ENCODE results near the gene LILRB2. TPM values are rescaled to one million over a fixed set of nuclear protein-coding genes. Genes with fewer than 3 reads are reported as not detected.
A peak's percentile ranks its signal among the peaks of the same experiment; 100 is the strongest.
"Not testable (repeated sequence)": the region's sequence is repeated elsewhere in the genome, so short reads cannot be mapped to it uniquely, and the experiment has no call there.

The LILRB2 gene
- polyA plus RNA-seq, 3 donors: 111 to 574 (median 172) TPM

DNA sequence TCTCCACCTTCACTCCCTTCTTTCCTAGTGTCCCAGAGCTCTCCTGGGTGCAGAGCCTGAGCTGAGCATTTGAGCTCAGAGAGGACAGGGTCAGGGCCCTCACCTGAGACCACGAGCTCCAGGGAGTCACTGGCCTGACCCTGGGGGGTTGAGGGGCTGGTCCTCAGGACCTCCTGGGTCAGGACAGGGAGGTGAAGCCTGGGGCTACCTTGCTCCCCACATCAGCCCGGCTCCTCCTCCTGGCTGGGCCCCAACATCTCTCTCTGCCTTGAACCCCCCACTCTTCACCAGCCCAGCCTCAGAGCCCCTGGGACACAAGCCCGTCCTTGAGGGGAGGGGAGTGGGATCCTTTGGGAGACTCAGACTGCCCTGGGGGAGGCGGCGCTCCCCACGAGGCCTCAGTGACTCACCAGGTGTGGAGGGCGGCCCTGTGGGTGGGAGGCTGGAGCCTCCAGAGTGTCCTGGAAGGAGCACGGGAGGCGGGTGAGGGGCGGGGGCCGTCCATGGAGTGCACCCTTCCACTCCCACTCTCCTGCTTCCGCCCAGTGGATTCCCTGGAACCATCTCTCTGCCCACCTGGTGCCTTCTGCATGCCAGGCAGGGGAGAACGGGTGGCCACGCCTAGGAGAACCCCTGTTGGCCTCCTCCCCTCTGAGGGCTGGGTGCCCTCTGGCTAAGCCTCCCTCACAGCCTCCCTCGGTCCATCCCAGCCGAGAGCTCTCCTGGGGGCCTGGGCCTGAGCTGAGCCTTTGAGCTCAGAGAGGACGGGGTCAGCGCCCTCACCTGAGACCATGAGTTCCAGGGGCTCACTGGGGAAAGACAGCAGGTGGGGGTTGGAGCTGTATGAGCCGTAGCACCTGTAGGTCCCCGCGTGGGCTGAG is 41.2 kb downstream of the LILRB2 start:
- Histone ChIP-seq H3K27ac (ENCODE audit: low read depth in 1 of 2, low read length in 2 of 2) (peak overlapping the region in 1 of 2 donors; percentile 9), H3K4me2 (replicated peaks; ENCODE audit: extremely low read depth, low read length, poor library complexity, severe bottlenecking) (peak overlapping the region; percentile 19), H3K36me3 (replicated peaks in 1 of 2; ENCODE audit: control insufficient read depth in 1 of 2, insufficient read depth in 2 of 2, low read length in 2 of 2) (peaks cover 43 to 46% of the 10 kb centered on the region in 2 donors), H3K4me1 (ENCODE audit: control insufficient read depth in 1 of 2, insufficient read depth in 2 of 2, low read length in 2 of 2) (peaks cover 51 to 60% of the 10 kb centered on the region in 2 donors)
- intact Hi-C loops (cut with micrococcal nuclease); H3K4me3 ChIP-seq (replicated peaks in 1 of 3; ENCODE audit: low read depth in 2 of 3, low read length in 3 of 3); H3K27me3 ChIP-seq (ENCODE audit: control insufficient read depth in 2 of 2, insufficient read depth in 2 of 2, low read length in 2 of 2); H3K9me3 Mint-ChIP-seq; H3K9me3 ChIP-seq (replicated peaks in 1 of 2; ENCODE audit: control insufficient read depth in 1 of 2, insufficient read depth in 1 of 2, low read length in 2 of 2); H3K9ac ChIP-seq (ENCODE audit: insufficient read depth, low read length, poor library complexity, severe bottlenecking); DNase-seq; H3K79me2 ChIP-seq (ENCODE audit: insufficient read depth, low read length); H3K27me3 Mint-ChIP-seq (ENCODE audit: low read depth in 3 of 3); H4K20me1 ChIP-seq (ENCODE audit: insufficient read depth, low read length); H2AFZ ChIP-seq (ENCODE audit: insufficient read depth, low read depth, low read length, poor library complexity, severe bottlenecking): not testable (repeated sequence)
- Mint-ChIP-seq H3K36me3 (peaks cover 50 to 55% of the 10 kb centered on the region in 2 donors), H3K27ac (peak overlapping the region in 5 of 7 donors; percentile 54 to 88 (median 76)), H3K4me1 (peaks cover 59% of the 10 kb centered on the region), H3K4me3 (peak overlapping the region in 1 of 2 donors; percentile 12)
- 92% methylated on average over 7 of the region's 21 CpGs for WGBS (ENCODE audit: insufficient coverage)

DNA sequence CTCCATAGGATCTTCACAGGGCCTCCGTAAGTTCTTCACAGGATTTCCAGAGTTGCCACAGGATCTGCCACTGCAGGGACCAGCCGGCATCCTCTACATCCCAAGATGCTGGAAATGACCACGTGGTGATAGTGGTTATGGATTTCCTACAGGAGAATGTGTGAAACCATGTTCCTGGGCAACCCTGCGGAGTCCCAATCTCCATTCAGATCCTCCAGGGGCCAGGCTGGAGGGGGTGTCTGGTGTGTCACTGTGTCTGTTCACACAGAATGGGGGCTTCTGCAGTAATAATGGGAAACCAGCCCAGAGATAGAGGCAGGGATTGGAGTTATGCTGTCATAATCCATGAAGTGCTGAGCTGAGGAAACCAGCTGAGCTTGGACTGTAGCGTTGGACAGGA is 47.0 kb downstream of the LILRB2 start:
- Mint-ChIP-seq H3K4me3 (no peak overlapping the region), H3K4me1 (peaks cover 39% of the 10 kb centered on the region), H3K27me3 (ENCODE audit: low read depth in 3 of 3) (peaks cover 5 to 6% (median 6%) of the 10 kb centered on the region in 3 donors), H3K36me3 (peaks cover 33 to 49% of the 10 kb centered on the region in 2 donors), H3K27ac (peak overlapping the region in 1 of 7 donors; percentile 1), H3K9me3 (peaks cover 0 to 4% (median 3%) of the 10 kb centered on the region in 7 donors)
- Histone ChIP-seq H3K4me3 (replicated peaks in 1 of 3; ENCODE audit: low read depth in 2 of 3, low read length in 3 of 3) (no peak overlapping the region), H3K79me2 (ENCODE audit: insufficient read depth, low read length) (no peaks in the 10 kb centered on the region), H3K4me1 (ENCODE audit: control insufficient read depth in 1 of 2, insufficient read depth in 2 of 2, low read length in 2 of 2) (peaks cover 20 to 33% of the 10 kb centered on the region in 2 donors), H4K20me1 (ENCODE audit: insufficient read depth, low read length) (no peaks in the 10 kb centered on the region), H2AFZ (ENCODE audit: insufficient read depth, low read depth, low read length, poor library complexity, severe bottlenecking) (no peak overlapping the region), H3K27me3 (ENCODE audit: control insufficient read depth in 2 of 2, insufficient read depth in 2 of 2, low read length in 2 of 2) (peaks cover 0 to 13% of the 10 kb centered on the region in 2 donors), H3K4me2 (replicated peaks; ENCODE audit: extremely low read depth, low read length, poor library complexity, severe bottlenecking) (no peak overlapping the region), H3K9ac (ENCODE audit: insufficient read depth, low read length, poor library complexity, severe bottlenecking) (no peak overlapping the region), H3K36me3 (replicated peaks in 1 of 2; ENCODE audit: control insufficient read depth in 1 of 2, insufficient read depth in 2 of 2, low read length in 2 of 2) (peaks cover 34% of the 10 kb centered on the region in 2 donors), H3K27ac (ENCODE audit: low read depth in 1 of 2, low read length in 2 of 2) (no peak overlapping the region), H3K9me3 (replicated peaks in 1 of 2; ENCODE audit: control insufficient read depth in 1 of 2, insufficient read depth in 1 of 2, low read length in 2 of 2) (no peaks in the 10 kb centered on the region)
- intact Hi-C loops (cut with micrococcal nuclease): loop anchor here in 1 of 2 donors (5.0 kb wide), 1 partner anchor 67 kb away; no protein-coding TSS in a partner anchor
- no peak for DNase-seq
- TF ChIP-seq CTCF (IDR thresholded peaks at IDR 0.05): no peak
- 100% methylated on average over 3 of the region's 5 CpGs for WGBS (ENCODE audit: insufficient coverage)
